Spleen (tissue), 13 donors: Measurements from ENCODE around the gene NEDD1. TPM values are rescaled to one million over a fixed set of nuclear protein-coding genes. Genes with fewer than 3 reads are reported as not detected.

Experiments
- DNase-seq: peaks from one replicate; pipeline ENCODE4 v3.0.0-alpha.2; 2020
- H3K27ac ChIP-seq, 8 donors: fragments of 200-600 bp; sonication (generic) in 7 of 8; 1 replicate in 4 of 8; 2 replicates in 4 of 8; pipeline versions ENCODE4 v1.5.0 to v1.8.0; 2016 to 2021; ENCODE audit warnings: inconsistent platforms in 4 of 8, mild to moderate bottlenecking in 4 of 8, moderate library complexity in 1 of 8
- H3K27me3 ChIP-seq, 7 donors: fragments of 200-600 bp; sonication (generic) in 6 of 7; replicated peaks in 1 of 7; 1 replicate in 4 of 7; 2 replicates in 3 of 7; pipeline versions ENCODE4 v1.5.0 to v1.8.0; 2016 to 2021; ENCODE audit warnings: inconsistent platforms in 3 of 7, mild to moderate bottlenecking in 1 of 7
- H3K36me3 ChIP-seq, 6 donors: fragments of 200-600 bp; sonication (generic) in 5 of 6; 1 replicate in 4 of 6; 2 replicates in 2 of 6; pipeline versions ENCODE4 v1.5.0 to v1.8.0; 2016 to 2021; ENCODE audit warnings: inconsistent platforms in 2 of 6
- H3K4me1 ChIP-seq, 6 donors: fragments of 200-600 bp; sonication (generic) in 5 of 6; 1 replicate in 3 of 6; 2 replicates in 3 of 6; pipeline versions ENCODE4 v1.5.0 to v1.8.0; 2016 to 2021; ENCODE audit warnings: inconsistent platforms in 3 of 6
- H3K4me3 ChIP-seq, 8 donors: fragments of 200-600 bp; sonication (generic) in 7 of 8; 1 replicate in 4 of 8; 2 replicates in 4 of 8; pipeline versions ENCODE4 v1.5.0 to v1.8.0; 2016 to 2021; ENCODE audit warnings: inconsistent platforms in 4 of 8, mild to moderate bottlenecking in 4 of 8, moderate library complexity in 2 of 8
- H3K9me3 ChIP-seq, 8 donors: fragments of 200-600 bp; sonication (generic) in 7 of 8; 1 replicate in 4 of 8; 2 replicates in 4 of 8; pipeline versions ENCODE4 v1.5.0 to v1.8.0; 2016 to 2021; ENCODE audit warnings: inconsistent platforms in 4 of 8
- POLR2A ChIP-seq, 3 donors: fragments of 450-650 bp; IDR thresholded peaks; one replicate each; pipeline ENCODE4 v1.5.1; 2017; ENCODE audit warnings: antibody characterized with exemption in 3 of 3, mild to moderate bottlenecking in 1 of 3
- POLR2AphosphoS5 ChIP-seq, 3 donors: sonication (generic); formaldehyde crosslinking; IDR thresholded peaks; one replicate each; pipeline ENCODE4 v1.5.1; 2017; ENCODE audit warnings: antibody characterized with exemption in 3 of 3
- WGBS, 5 donors: extraction: QIAGEN DNeasy Blood & Tissue Kit in 3 of 5; methylation state at CpG; one replicate each; pipeline versions ENCODE4 v1.1.5 to v1.1.7; 2013 to 2018; 5-methylcytosine and 5-hydroxymethylcytosine counted together
- intact Hi-C: fragments of 100-400 bp; cut with DNase I; formaldehyde crosslinking; loops from one replicate; pipeline ENCODE4 v1.15.0; 2023; ENCODE audit warnings: low total_unique reads
- long read RNA-seq, 2 donors: transcript quantifications; one replicate each; lab custom pipeline, GENCODE V29; 2026
- polyA plus RNA-seq, 3 donors: library from polyadenylated mRNA; stranded (reverse); fragments of 200-250 nt; gene quantifications; one replicate each; pipeline ENCODE4 v1.2.1, GENCODE V29; 2013
- total RNA-seq, 7 donors: library from RNA; depleted of rRNA in 3 of 7; stranded (reverse); fragments of >200 nt in 3 of 7; fragmentation: NEBNext Ultra II Directional in 4 of 7; extraction: Animal tissue kit (Norgen Biotek cat#: 25700) in 4 of 7; gene quantifications; one replicate each; pipeline versions ENCODE4 v1.1.0 to v1.2.1, GENCODE V29; 2016 to 2021
- TF ChIP-seq, protein P1 (sequence below), 11 experiments: fragments of 200-600 bp in 7 of 11; fragments of 450-650 bp in 4 of 11; sonication (generic) in 4 of 11; IDR thresholded peaks in 8 of 11; conservative IDR thresholded peaks in 3 of 11; 1 replicate in 7 of 11; 2 replicates in 4 of 11; pipeline versions ENCODE4 v1.4.0 to v1.8.0; 2016 to 2021; ENCODE audit warnings: antibody characterized with exemption in 11 of 11, inconsistent platforms in 4 of 11, mild to moderate bottlenecking in 1 of 11
- donor health status: healthy with polysubstance abuse.
- donor health status: DM: no; HTN: no; CAD: no; lungs with moderate emphysema.
- donor health status: DM: no; HTN: no; CAD: no.
- donor health status: Bipolar disorder and iron deficiency.
- donor health status: healthy.
- donor health status: DM: no; HTN: no; CAD: no.
- donor health status: DM: yes; HTN: yes; CAD: no.

Gene NEDD1, protein sequence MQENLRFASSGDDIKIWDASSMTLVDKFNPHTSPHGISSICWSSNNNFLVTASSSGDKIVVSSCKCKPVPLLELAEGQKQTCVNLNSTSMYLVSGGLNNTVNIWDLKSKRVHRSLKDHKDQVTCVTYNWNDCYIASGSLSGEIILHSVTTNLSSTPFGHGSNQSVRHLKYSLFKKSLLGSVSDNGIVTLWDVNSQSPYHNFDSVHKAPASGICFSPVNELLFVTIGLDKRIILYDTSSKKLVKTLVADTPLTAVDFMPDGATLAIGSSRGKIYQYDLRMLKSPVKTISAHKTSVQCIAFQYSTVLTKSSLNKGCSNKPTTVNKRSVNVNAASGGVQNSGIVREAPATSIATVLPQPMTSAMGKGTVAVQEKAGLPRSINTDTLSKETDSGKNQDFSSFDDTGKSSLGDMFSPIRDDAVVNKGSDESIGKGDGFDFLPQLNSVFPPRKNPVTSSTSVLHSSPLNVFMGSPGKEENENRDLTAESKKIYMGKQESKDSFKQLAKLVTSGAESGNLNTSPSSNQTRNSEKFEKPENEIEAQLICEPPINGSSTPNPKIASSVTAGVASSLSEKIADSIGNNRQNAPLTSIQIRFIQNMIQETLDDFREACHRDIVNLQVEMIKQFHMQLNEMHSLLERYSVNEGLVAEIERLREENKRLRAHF
- total RNA-seq: 10 to 100 TPM; 17.4 to 35.2 (median 24.5) TPM
- 10 to 100 TPM in 1 of 3 donors, 1 to 10 TPM in 2; 6.0 to 10.1 (median 6.6) TPM for polyA plus RNA-seq
- long read RNA-seq, donor 1, partial matches to known transcripts: 5 of 5 reads
- long read RNA-seq, donor 1, other reads (novel, unspliced or antisense): 0 of 5 reads
- long read RNA-seq, donor 2, full-length matches to known transcripts: 3 of 3 reads
- long read RNA-seq, donor 2, partial matches to known transcripts: 0 of 3 reads
- long read RNA-seq, donor 2, other reads (novel, unspliced or antisense): 0 of 3 reads

DNA sequence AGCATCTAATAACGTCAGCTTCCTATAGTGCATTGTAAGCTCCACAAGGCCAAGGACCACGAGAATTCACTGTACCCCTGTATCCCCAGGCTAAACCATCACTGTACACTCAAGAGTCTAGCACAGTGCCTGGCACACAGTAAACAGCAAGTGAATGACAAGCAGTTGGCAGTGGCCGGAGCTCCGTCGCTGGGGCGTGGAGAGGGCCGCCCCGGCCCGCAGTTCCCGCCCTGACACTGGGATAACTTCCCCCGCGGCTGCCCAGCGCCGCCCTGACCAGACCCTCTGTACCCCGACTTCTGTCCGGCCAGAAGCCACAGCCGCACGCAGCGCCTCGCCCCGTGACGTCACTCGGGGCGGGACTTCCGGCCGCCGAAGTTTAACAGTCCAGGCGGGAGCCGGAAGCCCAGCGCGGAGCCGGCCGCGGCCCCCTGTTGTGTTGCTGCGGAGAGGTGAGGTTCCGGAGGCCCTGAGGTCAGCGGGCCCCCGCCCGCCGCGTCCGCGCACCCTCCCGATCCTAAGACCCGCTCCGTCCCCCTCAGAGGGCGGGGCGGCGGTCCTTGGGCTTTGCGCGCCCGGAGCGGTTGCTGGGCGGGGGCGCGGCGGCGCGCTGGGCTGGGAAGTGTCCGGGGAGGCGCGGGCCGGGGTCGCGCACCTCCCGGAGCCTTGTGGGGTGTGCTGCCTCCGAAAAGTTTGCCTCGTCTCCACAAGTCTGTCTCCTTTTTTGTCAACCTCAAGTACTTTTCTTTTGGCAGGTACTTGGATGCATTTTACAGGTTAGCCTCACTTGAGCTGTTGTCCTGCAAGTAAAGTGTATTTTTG is at the start of gene NEDD1:
TSS of gene NEDD1 (plus strand) at position 409 of the 822 bp plus-strand sequence. CDS start 2,503 bp downstream, outside the sequence.
- peaks cover 10 to 55% (median 41%) of the 10 kb centered on the region in 6 donors for H3K4me1 ChIP-seq
- TF ChIP-seq, protein P1, sequence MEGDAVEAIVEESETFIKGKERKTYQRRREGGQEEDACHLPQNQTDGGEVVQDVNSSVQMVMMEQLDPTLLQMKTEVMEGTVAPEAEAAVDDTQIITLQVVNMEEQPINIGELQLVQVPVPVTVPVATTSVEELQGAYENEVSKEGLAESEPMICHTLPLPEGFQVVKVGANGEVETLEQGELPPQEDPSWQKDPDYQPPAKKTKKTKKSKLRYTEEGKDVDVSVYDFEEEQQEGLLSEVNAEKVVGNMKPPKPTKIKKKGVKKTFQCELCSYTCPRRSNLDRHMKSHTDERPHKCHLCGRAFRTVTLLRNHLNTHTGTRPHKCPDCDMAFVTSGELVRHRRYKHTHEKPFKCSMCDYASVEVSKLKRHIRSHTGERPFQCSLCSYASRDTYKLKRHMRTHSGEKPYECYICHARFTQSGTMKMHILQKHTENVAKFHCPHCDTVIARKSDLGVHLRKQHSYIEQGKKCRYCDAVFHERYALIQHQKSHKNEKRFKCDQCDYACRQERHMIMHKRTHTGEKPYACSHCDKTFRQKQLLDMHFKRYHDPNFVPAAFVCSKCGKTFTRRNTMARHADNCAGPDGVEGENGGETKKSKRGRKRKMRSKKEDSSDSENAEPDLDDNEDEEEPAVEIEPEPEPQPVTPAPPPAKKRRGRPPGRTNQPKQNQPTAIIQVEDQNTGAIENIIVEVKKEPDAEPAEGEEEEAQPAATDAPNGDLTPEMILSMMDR (IDR thresholded peaks at IDR 0.05 in 8 of 11, conservative IDR thresholded peaks at IDR 0.05 in 3 of 11): peak in 1 of 11 experiments; percentile 9
- TF ChIP-seq POLR2AphosphoS5 (IDR thresholded peaks at IDR 0.05) (peak; percentile 93 to 94 (median 93)), POLR2A (IDR thresholded peaks at IDR 0.05) (peak in 2 of 3 donors; percentile 24 to 61)
- 0 to 1% (median 0%) methylated on average over 25 to 68 of the region's 68 CpGs for WGBS, 5 donors
- peak within 1 kb of the TSS; percentile 73 to 84 (median 78) for H3K4me3 ChIP-seq
- intact Hi-C loops: no loop called here
- H3K27ac ChIP-seq: peak within 1 kb of the TSS; percentile 91 to 98 (median 96)
- H3K9me3 ChIP-seq: no peaks in the 10 kb centered on the region
- H3K27me3 ChIP-seq: no peaks in the 10 kb centered on the region
- no peaks in the 10 kb centered on the region for H3K36me3 ChIP-seq
- peak; percentile 97 for DNase-seq

DNA sequence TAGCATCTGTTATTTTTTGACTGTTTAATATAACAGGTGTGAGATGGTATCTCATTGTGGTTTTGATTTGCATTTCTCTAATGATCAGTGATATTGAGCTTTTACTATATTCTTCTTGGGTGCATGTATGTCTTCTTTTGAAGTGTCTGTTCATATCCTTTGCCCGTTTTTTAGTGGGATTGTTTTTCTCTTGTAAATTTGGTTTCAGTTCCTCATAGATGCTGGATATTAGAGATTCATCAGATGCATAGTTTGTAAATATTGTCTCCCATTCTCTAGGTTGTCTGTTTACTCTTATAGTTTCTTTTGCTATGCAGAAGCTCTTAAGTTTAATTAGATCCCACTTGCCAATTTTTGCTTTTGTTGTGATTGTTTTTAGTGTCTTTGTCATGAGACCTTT is 48.9 kb upstream of the NEDD1 start:
- Histone ChIP-seq H3K4me3 (no peak overlapping the region), H3K27ac (no peak overlapping the region), H3K36me3 (no peaks in the 10 kb centered on the region), H3K27me3 (no peaks in the 10 kb centered on the region), H3K9me3 (peaks cover 0 to 9% (median 0%) of the 10 kb centered on the region in 8 donors), H3K4me1 (no peaks in the 10 kb centered on the region)
- intact Hi-C loops: no loop called here
- no peak for DNase-seq
- WGBS, 5 donors: 50 to 74% (median 57%) methylated on average over 1 of the region's 1 CpG
- TF ChIP-seq, protein P1 (IDR thresholded peaks at IDR 0.05 in 8 of 11, conservative IDR thresholded peaks at IDR 0.05 in 3 of 11): no peak

DNA sequence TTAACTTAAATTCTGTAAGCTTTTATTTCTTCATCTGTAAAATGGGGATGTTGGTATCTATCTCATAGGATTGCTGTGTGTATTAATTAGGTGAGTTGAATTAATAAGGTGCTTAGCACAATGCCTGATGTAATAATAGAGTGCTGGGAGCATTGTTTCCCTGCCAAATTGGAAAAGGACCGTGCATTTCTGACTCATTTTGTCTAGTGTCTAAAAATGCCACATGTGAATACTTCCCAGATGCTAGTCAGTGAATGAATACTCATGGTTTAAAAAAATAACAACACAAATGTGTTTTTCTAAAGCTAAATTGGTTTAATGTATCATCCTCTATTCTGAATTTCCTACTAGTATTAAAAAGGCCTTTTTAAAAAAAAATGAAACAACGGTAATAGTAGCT is 45.4 kb upstream of the NEDD1 start:
- peaks cover 0 to 4% (median 0%) of the 10 kb centered on the region in 7 donors for H3K27me3 ChIP-seq
- no peak overlapping the region for H3K27ac ChIP-seq
- 83 to 93% (median 88%) methylated on average over 2 of the region's 2 CpGs for WGBS, 5 donors
- DNase-seq: no peak
- H3K9me3 ChIP-seq: peaks cover 0 to 9% (median 0%) of the 10 kb centered on the region in 8 donors
- H3K36me3 ChIP-seq: no peaks in the 10 kb centered on the region
- H3K4me3 ChIP-seq: no peak overlapping the region
- H3K4me1 ChIP-seq: no peaks in the 10 kb centered on the region
- intact Hi-C loops: no loop called here
- TF ChIP-seq POLR2AphosphoS5 (IDR thresholded peaks at IDR 0.05) (no peak), POLR2A (IDR thresholded peaks at IDR 0.05) (no peak)
- TF ChIP-seq, protein P1 (IDR thresholded peaks at IDR 0.05 in 8 of 11, conservative IDR thresholded peaks at IDR 0.05 in 3 of 11): no peak
